K562 (cell line): ENCODE data around the gene AKT1S1. TPM values are rescaled to one million over a fixed set of nuclear protein-coding genes. Genes with fewer than 3 reads are reported as not detected.

Experiments used
- ARID1B ChIP-seq: fragments of 450-650 bp; IDR thresholded peaks from 2 replicates; pipeline ENCODE4 v1.6.1; 2016; ENCODE audit warnings: antibody characterized with exemption, mild to moderate bottlenecking, inconsistent platforms
- CAMTA2 ChIP-seq: fragments of 250-450 bp; sonication (Bioruptor Pico); conservative IDR thresholded peaks from 2 replicates; pipeline ENCODE4 v1.5.1; 2022
- CHCHD3 ChIP-seq: fragments of 250-450 bp; sonication (Bioruptor Pico); IDR thresholded peaks from 2 replicates; pipeline ENCODE4 v2.1.2; 2022; ENCODE audit warnings: mild to moderate bottlenecking
- CXXC5 ChIP-seq: fragments of 250-450 bp; sonication (Bioruptor Pico); IDR thresholded peaks from 2 replicates; pipeline ENCODE4 v1.8.0; 2022; ENCODE audit warnings: inconsistent platforms, mild to moderate bottlenecking, moderate library complexity
- GATAD2A ChIP-seq: fragments of 450-650 bp; IDR thresholded peaks from 2 replicates; pipeline ENCODE4 v1.6.1; 2017
- HDAC8 ChIP-seq: fragments of 450-650 bp; IDR thresholded peaks from 2 replicates; pipeline ENCODE4 v1.6.1; 2016; ENCODE audit warnings: mild to moderate bottlenecking, missing genetic modification characterization, moderate library complexity, missing compliant biosample characterization
- IRF1 ChIP-seq: sonication (generic); formaldehyde crosslinking; IDR thresholded peaks from 2 replicates; pipeline ENCODE4 v1.8.0; 2022; ENCODE audit warnings: missing genetic modification reagents, mild to moderate bottlenecking, borderline replicate concordance
- MIER1 ChIP-seq: fragments of 450-650 bp; IDR thresholded peaks from 2 replicates; pipeline ENCODE4 v1.6.1; 2016; ENCODE audit warnings: antibody characterized with exemption, mild to moderate bottlenecking, low read depth
- MLX ChIP-seq, 2 experiments: fragments of 450-650 bp in 1 of 2; sonication (generic) in 1 of 2; formaldehyde crosslinking; conservative IDR thresholded peaks; 2 replicates each; pipeline versions ENCODE4 v1.4.0 to v1.8.1; 2020 to 2022; ENCODE audit warnings: mild to moderate bottlenecking in 1 of 2, missing genetic modification reagents in 1 of 2
- PRPF4 ChIP-seq: fragments of 200-400 bp; formaldehyde crosslinking; IDR thresholded peaks from one replicate; pipeline ENCODE4 v1.6.1; 2017; ENCODE audit warnings: low read length, low read depth, mild to moderate bottlenecking; ENCODE audit not compliant: insufficient read depth, poor library complexity, severe bottlenecking
- REST ChIP-seq, 2 experiments: fragments of 450-650 bp; formaldehyde crosslinking in 1 of 2; IDR thresholded peaks; 2 replicates each; pipeline versions ENCODE4 v1.4.0 to v1.6.1; 2014 to 2020; ENCODE audit warnings: mild to moderate bottlenecking in 2 of 2, borderline replicate concordance in 1 of 2, low read depth in 1 of 2
- SMAD4 ChIP-seq: fragments of 250-450 bp; sonication (Bioruptor Pico); conservative IDR thresholded peaks from 2 replicates; pipeline ENCODE4 v1.8.0; 2021; ENCODE audit warnings: inconsistent platforms, mild to moderate bottlenecking, moderate library complexity
- TSC22D4 ChIP-seq: fragments of 450-650 bp; IDR thresholded peaks from 2 replicates; pipeline ENCODE4 v1.6.1; 2016; ENCODE audit warnings: missing genetic modification characterization, missing biosample characterization, control low read depth
- ZC3H8 ChIP-seq: fragments of 450-650 bp; IDR thresholded peaks from 2 replicates; pipeline ENCODE4 v1.6.1; 2017
- ZNF282 ChIP-seq: sonication (generic); formaldehyde crosslinking; IDR thresholded peaks from 2 replicates; pipeline ENCODE4 v1.8.1; 2023; ENCODE audit warnings: missing genetic modification reagents
- ZNF740 ChIP-seq, 3 experiments: fragments of 200-800 bp in 1 of 3; sonication (Bioruptor generic) in 1 of 3; sonication (generic) in 1 of 3; formaldehyde crosslinking in 1 of 3; IDR thresholded peaks; 2 replicates each; pipeline versions ENCODE4 v1.6.1 to v1.8.0; 2016 to 2022; ENCODE audit warnings: mild to moderate bottlenecking in 2 of 3, missing compliant biosample characterization in 2 of 3, missing genetic modification characterization in 2 of 3, missing genetic modification reagents in 1 of 3
- ZSCAN32 ChIP-seq: fragments of 450-650 bp; formaldehyde crosslinking; IDR thresholded peaks from 2 replicates; pipeline ENCODE4 v1.4.0; 2020; ENCODE audit warnings: mild to moderate bottlenecking, moderate library complexity
- polyA plus RNA-seq, 8 experiments: library from polyadenylated mRNA; depleted of rRNA in 4 of 8; stranded (reverse) in 5 of 8; unstranded in 3 of 8; fragments of >200 nt; fragmentation: Nextera tagmentation in 2 of 8; fragmentation: Illumina TruSeq in 1 of 8; extraction: Ambion mirVana in 2 of 8; extraction: Trizol in 1 of 8; gene quantifications; 2 replicates each; pipeline versions ENCODE4 v1.2.1 to v1.2.3, GENCODE V29; 2011 to 2014; ENCODE audit warnings: inconsistent platforms in 1 of 8, missing spikeins in 1 of 8
- total RNA-seq, 7 experiments: library from RNA; depleted of rRNA in 6 of 7; stranded (reverse); fragments of >200 nt in 6 of 7; fragmentation: Illumina TruSeq in 2 of 7; extraction: Trizol in 2 of 7; gene quantifications; 2 replicates each; pipeline versions ENCODE4 v1.2.1 to v1.2.3, GENCODE V29; 2011 to 2021; ENCODE audit warnings: low replicate concordance in 1 of 7

The AKT1S1 gene
- total and polyA plus RNA-seq, 9 of the 15 experiments (the other 6 are each of a cell fraction or from before 2014, with no cell fraction given) = 1.2 to 50.3 (median 17.1) TPM

GRCh38 chr19:49889687-49890348, 12.7 kb upstream of the AKT1S1 start (continued):
- TF ChIP-seq ZNF740 (CRISPR knock-in tag; IDR thresholded peaks at IDR 0.05) = peak; percentile 93
- no peak for TF ChIP-seq ZNF740 (tag; IDR thresholded peaks at IDR 0.05)
- TF ChIP-seq GATAD2A = peak; percentile 71; the same call in 1 of the 2 replicates
- TF ChIP-seq CHCHD3 = no peak
- TF ChIP-seq REST (IDR thresholded peaks at IDR 0.05; ENCODE audit: borderline replicate concordance) = peak; percentile 97
- no peak; the same call in 1 of the 2 replicates for TF ChIP-seq REST (CRISPR knock-in tag; IDR thresholded peaks at IDR 0.05; ENCODE audit: low read depth)
- TF ChIP-seq ZNF282 (CRISPR knock-in tag) = peak; percentile 99
- no peak; the same call in 1 of the 2 replicates for TF ChIP-seq ZC3H8
- peak; percentile 79 for TF ChIP-seq HDAC8 (tag)
- TF ChIP-seq SMAD4 (CRISPR knock-in tag) = peak; percentile 91
- TF ChIP-seq TSC22D4 = no peak
- TF ChIP-seq CAMTA2 (CRISPR knock-in tag) = no peak
- peak in 1 of 2 experiments; percentile 99; a peak in 2 of 4 replicates for TF ChIP-seq MLX (CRISPR knock-in tag; conservative IDR thresholded peaks at IDR 0.05)
- TF ChIP-seq MIER1 = no peak
- TF ChIP-seq PRPF4 = no peak
- peak; percentile 99 for TF ChIP-seq IRF1 (CRISPR knock-in tag)
- TF ChIP-seq CXXC5 (CRISPR knock-in tag) = peak; percentile 100
- no peak; the same call in 1 of the 2 replicates for TF ChIP-seq ARID1B
- no peak for TF ChIP-seq ZSCAN32 (CRISPR knock-in tag)
